Lower lobe of right lung (tissue), 2 donors: Measurements from ENCODE around the gene KAT7. TPM values are rescaled to one million over a fixed set of nuclear protein-coding genes. Genes with fewer than 3 reads are reported as not detected.

Experiments used
- ATAC-seq, 2 donors: fragments of 200-7000 bp; cut with Tn5 transposase; one replicate each; pipeline ENCODE4 v1.9.1; 2020 to 2022; ENCODE audit warnings: mild to moderate bottlenecking in 2 of 2, moderate library complexity in 2 of 2
- DNase-seq: peaks from one replicate; pipeline ENCODE4 v3.0.0-alpha.2; 2020
- H3K27ac ChIP-seq: fragments of 200-600 bp; one replicate; pipeline ENCODE4 v1.8.0; 2022
- H3K27me3 ChIP-seq: fragments of 200-600 bp; one replicate; pipeline ENCODE4 v1.8.0; 2022; ENCODE audit warnings: low read depth
- H3K36me3 ChIP-seq: fragments of 200-600 bp; one replicate; pipeline ENCODE4 v1.8.0; 2022; ENCODE audit warnings: mild to moderate bottlenecking
- H3K4me1 ChIP-seq: fragments of 200-600 bp; one replicate; pipeline ENCODE4 v1.8.0; 2022
- H3K4me3 ChIP-seq: fragments of 200-600 bp; one replicate; pipeline ENCODE4 v1.8.0; 2022; ENCODE audit warnings: mild to moderate bottlenecking
- H3K9me3 ChIP-seq: fragments of 200-600 bp; one replicate; pipeline ENCODE4 v1.8.0; 2022
- CTCF ChIP-seq: fragments of 200-600 bp; IDR thresholded peaks from one replicate; pipeline ENCODE4 v1.8.0; 2022; ENCODE audit warnings: antibody characterized with exemption, mild to moderate bottlenecking
- intact Hi-C: fragments of 100-400 bp; cut with DNase I; formaldehyde crosslinking; loops from one replicate; pipeline ENCODE4 v1.11.0; 2022
- total RNA-seq: library from RNA; stranded (reverse); fragmentation: NEBNext Ultra II Directional; extraction: Animal tissue kit (Norgen Biotek cat#: 25700); gene quantifications from one replicate; pipeline ENCODE4 v1.2.1, GENCODE V29; 2021
- donor health status: DM: no; HTN: yes; CAD: no; lungs with severe emphysema.

The KAT7 gene
- total RNA-seq, 1 donor from 2014 or later: 56.7 TPM

GRCh38 chr17:49775546-49776260 lies 12.8 kb upstream of the KAT7 start:
- DNase-seq: no peak

GRCh38 chr17:49776551-49777300 lies 11.8 kb upstream of the KAT7 start:
- Histone ChIP-seq H3K4me1 (peaks cover 35% of the 10 kb centered on the region), H3K4me3 (no peak overlapping the region), H3K9me3 (no peaks in the 10 kb centered on the region), H3K36me3 (no peaks in the 10 kb centered on the region), H3K27ac (peak overlapping the region; percentile 15), H3K27me3 (no peaks in the 10 kb centered on the region)
- DNase-seq (no peak), ATAC-seq (peak in 1 of 2 donors; percentile 13)
- intact Hi-C loops: no loop called here
- no peak for TF ChIP-seq CTCF

More at GRCh38 chr17:49775546-49776260, 12.8 kb upstream of the KAT7 start:
- Histone ChIP-seq H3K4me3 (no peak overlapping the region), H3K27me3 (no peaks in the 10 kb centered on the region), H3K36me3 (no peaks in the 10 kb centered on the region), H3K27ac (peak overlapping the region; percentile 15), H3K9me3 (no peaks in the 10 kb centered on the region), H3K4me1 (peaks cover 35% of the 10 kb centered on the region)
- TF ChIP-seq CTCF: no peak
- intact Hi-C loops: no loop called here
- peak; percentile 37 to 55 for ATAC-seq

GRCh38 chr17:49777563-49777962 lies 10.9 kb upstream of the KAT7 start:
- intact Hi-C loops: no loop called here
- TF ChIP-seq CTCF: no peak
- Histone ChIP-seq H3K4me1 (peaks cover 35% of the 10 kb centered on the region), H3K4me3 (no peak overlapping the region), H3K36me3 (no peaks in the 10 kb centered on the region), H3K27ac (no peak overlapping the region), H3K9me3 (no peaks in the 10 kb centered on the region), H3K27me3 (no peaks in the 10 kb centered on the region)
- DNase-seq (no peak), ATAC-seq (no peak)

- ATAC-seq (peak in 1 of 2 donors; percentile 20), DNase-seq (no peak)
- no peak for TF ChIP-seq CTCF
- intact Hi-C loops: no loop called here
- Histone ChIP-seq H3K4me3 (no peak overlapping the region), H3K27me3 (no peaks in the 10 kb centered on the region), H3K4me1 (peaks cover 35% of the 10 kb centered on the region), H3K9me3 (no peaks in the 10 kb centered on the region), H3K27ac (no peak overlapping the region), H3K36me3 (no peaks in the 10 kb centered on the region)
Observed at GRCh38 chr17:49779156-49779738, 9.2 kb upstream of the KAT7 start.

- Histone ChIP-seq H3K4me3 (no peak overlapping the region), H3K27ac (no peak overlapping the region), H3K27me3 (no peaks in the 10 kb centered on the region), H3K4me1 (peaks cover 35% of the 10 kb centered on the region), H3K36me3 (no peaks in the 10 kb centered on the region), H3K9me3 (no peaks in the 10 kb centered on the region)
- ATAC-seq (peak; percentile 39 to 55), DNase-seq (no peak)
- intact Hi-C loops: no loop called here
- peak; percentile 58 for TF ChIP-seq CTCF
Observed at GRCh38 chr17:49779739-49780231, 8.7 kb upstream of the KAT7 start.
